Naive thymus-derived CD4-positive, alpha-beta T cell (primary cell): Measurements from ENCODE around the gene LRBA. TPM values are rescaled to one million over a fixed set of nuclear protein-coding genes. Genes with fewer than 3 reads are reported as not detected.

Experiments used
- ATAC-seq: fragments of 150-1000 bp; cut with Tn5 transposase; 2 replicates; pipeline ENCODE4 v1.10.0; 2021; ENCODE audit warnings: mild to moderate bottlenecking, moderate library complexity
- CTCF ChIA-PET: fragments of 350-600 bp; sonication (Branson Sonifier 250); formaldehyde crosslinking; loops from one replicate; lab custom pipeline; 2021; ENCODE audit warnings: antibody characterized with exemption; lab: Charles Lee
- POLR2A ChIA-PET: fragments of 350-600 bp; sonication (Branson Sonifier 250); formaldehyde crosslinking; loops from one replicate; lab custom pipeline; 2021; ENCODE audit warnings: antibody characterized with exemption, inconsistent platforms; lab: Charles Lee
- DNase-seq, 9 donors: peaks; one replicate each; pipeline versions ENCODE4 v3.0.0 to v3.0.0-alpha.2; 2020 to 2022; ENCODE audit warnings: mixed read lengths in 1 of 9
- H3K27ac ChIP-seq: one replicate; pipeline ENCODE4 v1.7.0; 2013; ENCODE audit warnings: mild to moderate bottlenecking, low read depth, low read length, moderate library complexity
- H3K27me3 ChIP-seq, 2 donors: one replicate each; pipeline ENCODE4 v1.7.0; 2013; ENCODE audit warnings: low read length in 2 of 2, mild to moderate bottlenecking in 2 of 2, moderate library complexity in 2 of 2; ENCODE audit not compliant: control insufficient read depth in 2 of 2, insufficient read depth in 2 of 2
- H3K36me3 ChIP-seq, 3 experiments: 1 replicate in 2 of 3; 2 replicates in 1 of 3; pipeline ENCODE4 v1.7.0; 2013; ENCODE audit warnings: low read length in 3 of 3, mild to moderate bottlenecking in 3 of 3, moderate library complexity in 1 of 3; ENCODE audit not compliant: insufficient read depth in 3 of 3, control insufficient read depth in 2 of 3
- H3K4me1 ChIP-seq, 2 donors: one replicate each; pipeline ENCODE4 v1.7.0; 2013; ENCODE audit warnings: low read length in 2 of 2, mild to moderate bottlenecking in 2 of 2, moderate library complexity in 1 of 2; ENCODE audit not compliant: control insufficient read depth in 2 of 2, insufficient read depth in 2 of 2
- H3K4me3 ChIP-seq: 2 replicates; pipeline ENCODE4 v1.7.0; 2013; ENCODE audit warnings: mild to moderate bottlenecking, low read length
- H3K9me3 ChIP-seq, 3 experiments: 1 replicate in 2 of 3; 2 replicates in 1 of 3; pipeline ENCODE4 v1.7.0; 2013; ENCODE audit warnings: low read length in 3 of 3; ENCODE audit not compliant: control insufficient read depth in 2 of 3
- H3K27ac Mint-ChIP-seq, 9 donors: one replicate each; pipeline ENCODE4 v1.8.0; 2020 to 2022; ENCODE audit warnings: mixed read lengths in 9 of 9, mild to moderate bottlenecking in 8 of 9, moderate library complexity in 5 of 9, inconsistent platforms in 2 of 9
- H3K27me3 Mint-ChIP-seq, 5 donors: one replicate each; pipeline ENCODE4 v1.8.0; 2021 to 2022; ENCODE audit warnings: mixed read lengths in 5 of 5, mild to moderate bottlenecking in 1 of 5
- H3K36me3 Mint-ChIP-seq, 5 donors: one replicate each; pipeline ENCODE4 v1.8.0; 2020 to 2022; ENCODE audit warnings: mixed read lengths in 5 of 5, mild to moderate bottlenecking in 3 of 5, inconsistent platforms in 1 of 5
- H3K4me1 Mint-ChIP-seq, 7 donors: one replicate each; pipeline ENCODE4 v1.8.0; 2020 to 2022; ENCODE audit warnings: mixed read lengths in 7 of 7, mild to moderate bottlenecking in 3 of 7, inconsistent platforms in 1 of 7
- H3K4me3 Mint-ChIP-seq, 10 donors: one replicate each; pipeline ENCODE4 v1.8.0; 2020 to 2022; ENCODE audit warnings: mild to moderate bottlenecking in 10 of 10, mixed read lengths in 10 of 10, moderate library complexity in 6 of 10, inconsistent platforms in 2 of 10
- H3K9me3 Mint-ChIP-seq, 11 donors: one replicate each; pipeline ENCODE4 v1.8.0; 2020 to 2022; ENCODE audit warnings: mixed read lengths in 11 of 11, mild to moderate bottlenecking in 4 of 11, inconsistent platforms in 1 of 11, moderate library complexity in 1 of 11
- intact Hi-C, 2 donors: fragments of 100-400 bp; cut with micrococcal nuclease; formaldehyde crosslinking; loops; one replicate each; pipeline ENCODE4 v1.15.1; 2023
- polyA plus RNA-seq, 2 donors: library from polyadenylated mRNA; unstranded; fragments of 300-500 nt; fragmentation: Illumina TruSeq; gene quantifications; one replicate each; pipeline ENCODE4 v1.2.3, GENCODE V29; 2021
- total RNA-seq, 6 experiments: library from RNA in 5 of 6; stranded (reverse) in 5 of 6; gene quantifications; 1 replicate in 5 of 6; 2 replicates in 1 of 6; pipeline ENCODE4 v1.2.3 and lab custom pipeline; 2021 to 2026

LRBA gene
- total and polyA plus RNA-seq, 7 experiments from 2014 or later, result 20.8 to 71.4 (median 58.4) TPM

- H3K27me3 ChIP-seq, result no peaks in the 10 kb centered on the region
- POLR2A ChIA-PET, result no interaction called here
- no peak overlapping the region for H3K4me3 ChIP-seq
- no peaks in the 10 kb centered on the region for H3K4me1 ChIP-seq
- peaks cover 0 to 1% (median 0%) of the 10 kb centered on the region in 11 donors for H3K9me3 Mint-ChIP-seq
- H3K4me3 Mint-ChIP-seq, result no peak overlapping the region
- peaks cover 0 to 4% (median 0%) of the 10 kb centered on the region in 7 donors for H3K4me1 Mint-ChIP-seq
- peak overlapping the region in 1 of 9 donors; percentile 12 for H3K27ac Mint-ChIP-seq
- ATAC-seq, result no peak
- H3K36me3 Mint-ChIP-seq, result peaks cover 0 to 11% (median 0%) of the 10 kb centered on the region in 5 donors
- DNase-seq, result no peak
- H3K36me3 ChIP-seq, result no peaks in the 10 kb centered on the region
- H3K27ac ChIP-seq, result no peak overlapping the region
- H3K9me3 ChIP-seq, result no peaks in the 10 kb centered on the region
- intact Hi-C loops, result no loop called here
- no peaks in the 10 kb centered on the region for H3K27me3 Mint-ChIP-seq
- CTCF ChIA-PET, result no interaction called here
These were observed 756.5 kb downstream of the LRBA start for GRCh38 chr4:150258569-150258968.

- no peak for ATAC-seq
- Mint-ChIP-seq H3K36me3 (peaks cover 0 to 6% (median 0%) of the 10 kb centered on the region in 5 donors), H3K9me3 (peaks cover 0 to 1% (median 0%) of the 10 kb centered on the region in 11 donors), H3K4me1 (peaks cover 0 to 4% (median 0%) of the 10 kb centered on the region in 7 donors), H3K27ac (no peak overlapping the region), H3K4me3 (no peak overlapping the region), H3K27me3 (no peaks in the 10 kb centered on the region)
- ChIA-PET POLR2A (no interaction called here), CTCF (no interaction called here)
- Histone ChIP-seq H3K27ac (no peak overlapping the region), H3K27me3 (no peaks in the 10 kb centered on the region), H3K36me3 (no peaks in the 10 kb centered on the region), H3K4me1 (no peaks in the 10 kb centered on the region), H3K4me3 (no peak overlapping the region), H3K9me3 (no peaks in the 10 kb centered on the region)
- no peak for DNase-seq
- intact Hi-C loops, result no loop called here
These were observed 758.0 kb downstream of the LRBA start for GRCh38 chr4:150256841-150257730.

- Histone ChIP-seq H3K4me1 (no peaks in the 10 kb centered on the region), H3K4me3 (no peak overlapping the region), H3K36me3 (no peaks in the 10 kb centered on the region), H3K27me3 (no peaks in the 10 kb centered on the region), H3K9me3 (no peaks in the 10 kb centered on the region), H3K27ac (no peak overlapping the region)
- DNase-seq (no peak), ATAC-seq (no peak)
- ChIA-PET CTCF (interaction anchor here (0.7 kb wide), 1 partner anchor 52 kb away, joined by 3 read pairs; no protein-coding TSS in a partner anchor), POLR2A (no interaction called here)
- Mint-ChIP-seq H3K4me3 (no peak overlapping the region), H3K9me3 (peaks cover 0 to 1% (median 0%) of the 10 kb centered on the region in 11 donors), H3K27ac (no peak overlapping the region), H3K36me3 (peaks cover 0 to 6% (median 0%) of the 10 kb centered on the region in 5 donors), H3K27me3 (no peaks in the 10 kb centered on the region), H3K4me1 (peaks cover 0 to 4% (median 0%) of the 10 kb centered on the region in 7 donors)
- intact Hi-C loops, result no loop called here
These were observed 758.9 kb downstream of the LRBA start for GRCh38 chr4:150256225-150256620.

DNA sequence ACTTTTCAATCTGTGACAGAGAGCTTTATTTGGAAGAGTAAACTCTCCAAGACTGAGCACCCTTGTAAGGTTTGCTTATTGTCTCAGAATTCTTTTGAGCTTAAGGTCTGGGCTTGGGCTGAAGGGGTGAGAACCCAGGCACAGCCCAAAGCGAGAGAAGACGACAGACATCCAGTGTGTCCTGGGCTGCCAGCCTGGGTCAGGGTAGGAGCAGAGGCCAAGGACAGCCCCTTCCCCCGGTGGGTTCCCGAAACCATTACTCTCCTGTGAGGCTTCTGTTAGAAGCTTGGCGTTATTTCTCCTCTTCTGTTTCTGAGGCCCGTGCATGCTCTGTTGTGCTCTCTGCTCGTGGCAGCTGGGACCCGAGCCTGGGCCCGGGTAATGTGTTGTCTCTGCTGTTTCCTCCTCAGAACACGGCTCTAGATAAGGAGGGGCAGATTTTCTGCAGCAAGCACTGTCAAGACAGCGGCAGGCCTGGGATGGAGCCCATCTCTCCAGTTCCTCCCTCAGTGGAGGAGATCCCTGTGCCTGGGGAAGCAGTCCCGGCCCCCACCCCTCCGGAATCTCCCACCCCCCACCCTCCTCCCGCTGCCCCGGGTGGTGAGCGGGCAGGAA is 759.4 kb downstream of the LRBA start:
- ATAC-seq (no peak), DNase-seq (no peak)
- Mint-ChIP-seq H3K4me3 (no peak overlapping the region), H3K9me3 (peaks cover 0 to 1% (median 0%) of the 10 kb centered on the region in 11 donors), H3K27me3 (no peaks in the 10 kb centered on the region), H3K4me1 (peaks cover 0 to 4% (median 0%) of the 10 kb centered on the region in 7 donors), H3K27ac (peak overlapping the region in 1 of 9 donors; percentile 48), H3K36me3 (peaks cover 0 to 6% (median 0%) of the 10 kb centered on the region in 5 donors)
- Histone ChIP-seq H3K4me1 (no peaks in the 10 kb centered on the region), H3K36me3 (no peaks in the 10 kb centered on the region), H3K27me3 (no peaks in the 10 kb centered on the region), H3K9me3 (no peaks in the 10 kb centered on the region), H3K4me3 (no peak overlapping the region), H3K27ac (no peak overlapping the region)
- intact Hi-C loops, result no loop called here
- ChIA-PET CTCF (interaction anchor here (0.7 kb wide), 1 partner anchor 51 kb away, joined by 3 read pairs; no protein-coding TSS in a partner anchor), POLR2A (interaction anchor here (0.6 kb wide), 1 partner anchor 248 kb away, joined by 3 read pairs; no protein-coding TSS in a partner anchor)

DNA sequence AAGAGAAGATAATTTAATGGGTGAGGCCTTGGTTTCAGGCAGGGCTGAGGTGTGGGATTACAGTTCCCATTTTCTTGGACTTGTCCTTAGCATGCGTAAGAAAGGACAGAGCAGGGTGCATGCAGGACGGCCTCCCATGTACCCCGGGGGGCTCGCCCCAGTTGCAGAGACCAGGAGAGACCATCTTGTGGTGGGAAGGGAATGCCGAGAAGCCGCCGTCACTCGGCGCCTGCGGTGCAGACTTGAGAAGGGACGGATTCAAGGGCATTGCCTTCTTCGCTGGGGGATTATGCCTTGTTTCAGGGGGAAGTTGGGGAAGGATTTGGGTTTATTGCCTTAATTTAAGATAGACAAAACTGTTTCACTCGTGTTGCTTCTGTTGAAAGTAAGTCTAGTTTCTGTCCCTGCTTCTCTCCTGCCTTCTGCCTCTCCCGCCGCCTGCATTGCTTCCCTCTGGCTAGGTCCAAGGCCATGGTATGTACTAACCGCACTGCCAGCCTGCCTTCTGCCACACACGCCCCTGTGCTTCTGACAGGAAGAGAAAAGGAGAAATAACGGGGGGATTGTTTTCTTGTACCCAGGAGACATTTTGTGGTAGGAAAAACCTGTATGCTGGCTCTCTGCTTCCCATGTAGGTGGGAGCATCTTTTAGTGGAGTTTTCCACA is 761.0 kb downstream of the LRBA start:
- H3K27me3 ChIP-seq, result no peaks in the 10 kb centered on the region
- peaks cover 0 to 2% (median 0%) of the 10 kb centered on the region in 7 donors for H3K4me1 Mint-ChIP-seq
- H3K9me3 Mint-ChIP-seq, result peaks cover 0 to 1% (median 0%) of the 10 kb centered on the region in 11 donors
- H3K4me3 ChIP-seq, result no peak overlapping the region
- no peaks in the 10 kb centered on the region for H3K9me3 ChIP-seq
- no peaks in the 10 kb centered on the region for H3K36me3 ChIP-seq
- H3K4me3 Mint-ChIP-seq, result no peak overlapping the region
- DNase-seq (no peak), ATAC-seq (no peak)
- ChIA-PET POLR2A (no interaction called here), CTCF (interaction anchor here (0.7 kb wide), 1 partner anchor 18 kb away, joined by 3 read pairs; no protein-coding TSS in a partner anchor)
- no peaks in the 10 kb centered on the region for H3K27me3 Mint-ChIP-seq
- no peak overlapping the region for H3K27ac ChIP-seq
- intact Hi-C loops, result no loop called here
- no peak overlapping the region for H3K27ac Mint-ChIP-seq
- no peaks in the 10 kb centered on the region for H3K36me3 Mint-ChIP-seq
- no peaks in the 10 kb centered on the region for H3K4me1 ChIP-seq

DNA sequence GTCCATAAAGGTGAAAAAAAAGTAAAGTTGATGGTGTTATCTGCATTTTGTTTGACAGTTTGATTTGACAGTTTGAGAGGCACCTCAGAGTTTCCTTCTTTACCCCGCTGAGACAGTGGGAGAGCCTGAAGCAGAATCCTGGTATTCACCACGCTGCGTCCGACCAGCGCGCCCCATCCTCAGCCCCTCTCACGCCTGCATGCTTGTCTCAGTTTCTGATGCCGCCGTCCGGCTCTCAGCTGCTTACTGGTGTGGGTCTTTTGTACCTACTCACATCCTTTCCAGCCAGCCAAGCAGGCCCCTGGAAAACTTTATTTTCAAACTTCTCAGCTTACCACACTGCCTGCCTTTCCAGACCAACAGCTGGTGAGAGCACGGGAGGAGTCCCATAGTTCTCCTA is 761.7 kb downstream of the LRBA start:
- Histone ChIP-seq H3K9me3 (no peaks in the 10 kb centered on the region), H3K4me1 (no peaks in the 10 kb centered on the region), H3K27me3 (no peaks in the 10 kb centered on the region), H3K4me3 (no peak overlapping the region), H3K27ac (no peak overlapping the region), H3K36me3 (no peaks in the 10 kb centered on the region)
- ChIA-PET CTCF (no interaction called here), POLR2A (no interaction called here)
- peaks cover 0 to 1% (median 0%) of the 10 kb centered on the region in 11 donors for H3K9me3 Mint-ChIP-seq
- ATAC-seq, result no peak
- intact Hi-C loops, result no loop called here
- H3K27me3 Mint-ChIP-seq, result no peaks in the 10 kb centered on the region
- H3K4me1 Mint-ChIP-seq, result peaks cover 0 to 2% (median 0%) of the 10 kb centered on the region in 7 donors
- H3K36me3 Mint-ChIP-seq, result no peaks in the 10 kb centered on the region
- DNase-seq, result no peak
- H3K27ac Mint-ChIP-seq, result peak overlapping the region in 2 of 9 donors; percentile 8 to 9
- H3K4me3 Mint-ChIP-seq, result no peak overlapping the region
